22Rv1 (cell line): ENCODE data around the gene TNS1.

Experiments used
- H3K27ac ChIP-seq: fragments of 450-650 bp; 2 replicates; pipeline ENCODE4 v1.5.1; 2017
- CTCF ChIP-seq: fragments of 450-650 bp; IDR thresholded peaks from 2 replicates; pipeline ENCODE4 v1.5.1; 2017; ENCODE audit warnings: mild to moderate bottlenecking
- ZFX ChIP-seq: fragments of 450-650 bp; IDR thresholded peaks from 2 replicates; pipeline ENCODE4 v1.6.1; 2017; ENCODE audit warnings: antibody characterized with exemption, borderline replicate concordance

TNS1 gene

GRCh38 chr2:217971166-217971565 lies 31.6 kb downstream of the TNS1 start:
- no peak overlapping the region for H3K27ac ChIP-seq
- TF ChIP-seq ZFX (no peak), CTCF (no peak)

- TF ChIP-seq ZFX (no peak), CTCF (no peak)
- no peak overlapping the region for H3K27ac ChIP-seq
These were observed 32.6 kb downstream of the TNS1 start for GRCh38 chr2:217970206-217970605.

- TF ChIP-seq CTCF (no peak), ZFX (no peak)
- no peak overlapping the region for H3K27ac ChIP-seq
These were observed 33.2 kb downstream of the TNS1 start for GRCh38 chr2:217969588-217969987.

GRCh38 chr2:217968023-217968422 lies 34.8 kb downstream of the TNS1 start:
- no peak for TF ChIP-seq ZFX
- TF ChIP-seq CTCF = no peak
- no peak overlapping the region for H3K27ac ChIP-seq

GRCh38 chr2:217966423-217967070 lies 36.2 kb downstream of the TNS1 start:
- H3K27ac ChIP-seq = no peak overlapping the region
- TF ChIP-seq ZFX (no peak), CTCF (no peak)

- no peak for TF ChIP-seq ZFX
- no peak for TF ChIP-seq CTCF
- H3K27ac ChIP-seq = no peak overlapping the region
These were observed 38.3 kb downstream of the TNS1 start for GRCh38 chr2:217964275-217965161.

GRCh38 chr2:217960351-217960750 lies 42.4 kb downstream of the TNS1 start:
- TF ChIP-seq ZFX (no peak), CTCF (no peak)

More at GRCh38 chr2:217960351-217960750, 42.4 kb downstream of the TNS1 start:
- no peak overlapping the region for H3K27ac ChIP-seq
